HepG2 (cell line): ENCODE data around the gene PTCH1. TPM values are rescaled to one million over a fixed set of nuclear protein-coding genes. Genes with fewer than 3 reads are reported as not detected.

Source experiments
- ATAC-seq: fragments of 200-7000 bp; cut with Tn5 transposase; 3 replicates; pipeline ENCODE4 v1.9.1; 2020; ENCODE audit warnings: mild to moderate bottlenecking, moderate library complexity
- BruUV-seq: library from RNA; stranded (reverse); fragments of 400-500 nt; replicated peaks from 2 replicates; lab custom pipeline; 2021; lab: Mats Ljungman, UMichigan
- CTCF ChIA-PET: fragments of 300-600 bp; formaldehyde crosslinking; extraction: SDS; loops from one replicate; lab custom pipeline; 2021; ENCODE audit warnings: low total read pairs, inconsistent platforms, low intra/inter-chr PET ratio; lab: Yijun Ruan, JAX
- POLR2A ChIA-PET: fragments of 350-600 bp; sonication (Branson Sonifier 250); formaldehyde crosslinking; loops from one replicate; lab custom pipeline; 2020; ENCODE audit warnings: antibody characterized with exemption, inconsistent platforms; lab: Yijun Ruan, JAX
- DNase-seq: peaks from one replicate; pipeline ENCODE4 v3.0.0-alpha.2; 2015; ENCODE audit warnings: low spot score
- FAIRE-seq: peaks from 3 replicates; lab custom pipeline; 2011; peaks lifted over from hg19 to GRCh38; lab: Jason Lieb, UNC
- H2AFZ ChIP-seq: one replicate; pipeline ENCODE4 v1.6.1; 2011; ENCODE audit warnings: low read length, inconsistent platforms
- H3K27ac ChIP-seq: fragments of 300-600 bp; 3 replicates; pipeline ENCODE4 v1.8.0; 2011; ENCODE audit warnings: mixed run types, mild to moderate bottlenecking, mixed read lengths, low read length, inconsistent platforms; ENCODE audit not compliant: insufficient read depth; ENCODE audit errors: extremely low read length
- H3K27me3 ChIP-seq, 2 experiments: fragments of 200-600 bp in 1 of 2; 2 replicates in 1 of 2; 3 replicates in 1 of 2; pipeline versions ENCODE4 v1.6.0 to v1.8.0; 2011; ENCODE audit warnings: low read length in 2 of 2, mild to moderate bottlenecking in 2 of 2, moderate library complexity in 2 of 2, inconsistent platforms in 1 of 2; ENCODE audit not compliant: insufficient read depth in 2 of 2, control insufficient read depth in 1 of 2
- H3K36me3 ChIP-seq, 2 experiments: fragments of 200-600 bp in 1 of 2; replicated peaks in 1 of 2; 2 replicates in 1 of 2; 3 replicates in 1 of 2; pipeline versions ENCODE4 v1.5.1 to v1.8.0; 2011; ENCODE audit warnings: low read length in 2 of 2, inconsistent platforms in 1 of 2; ENCODE audit not compliant: insufficient read depth in 2 of 2, control insufficient read depth in 1 of 2
- H3K4me1 ChIP-seq: 2 replicates; pipeline ENCODE4 v1.5.1; 2012; ENCODE audit warnings: low read length, inconsistent platforms; ENCODE audit not compliant: insufficient read depth
- H3K4me2 ChIP-seq: 2 replicates; pipeline ENCODE4 v1.6.0; 2011; ENCODE audit warnings: low read depth, low read length, inconsistent platforms
- H3K4me3 ChIP-seq, 3 experiments: fragments of 200-600 bp in 1 of 3; sonication (generic), shearing (Covaris generic) in 1 of 3; replicated peaks in 1 of 3; 2 replicates each; pipeline ENCODE4 v1.5.1; 2011 to 2016; ENCODE audit warnings: low read length in 3 of 3, inconsistent platforms in 2 of 3, low read depth in 2 of 3, mild to moderate bottlenecking in 2 of 3, control low read depth in 1 of 3, mixed read lengths in 1 of 3; ENCODE audit not compliant: insufficient read depth in 1 of 3
- H3K79me2 ChIP-seq: one replicate; pipeline ENCODE4 v1.6.1; 2011; ENCODE audit warnings: low read length, inconsistent platforms; ENCODE audit not compliant: insufficient read depth
- H3K9ac ChIP-seq: 2 replicates; pipeline ENCODE4 v1.6.0; 2011; ENCODE audit warnings: mild to moderate bottlenecking, low read depth, low read length, inconsistent platforms; ENCODE audit not compliant: insufficient read depth
- H3K9me3 ChIP-seq: 2 replicates; pipeline ENCODE4 v1.5.1; 2012; ENCODE audit warnings: mild to moderate bottlenecking, low read length
- H4K20me1 ChIP-seq: 2 replicates; pipeline ENCODE4 v1.6.0; 2011; ENCODE audit warnings: inconsistent platforms, mild to moderate bottlenecking, low read length, moderate library complexity; ENCODE audit not compliant: insufficient read depth
- BRF2 ChIP-seq: sonication (generic); formaldehyde crosslinking; IDR thresholded peaks from 2 replicates; pipeline ENCODE4 v1.8.1; 2022; ENCODE audit warnings: mild to moderate bottlenecking, missing genetic modification reagents
- HBP1 ChIP-seq: IDR thresholded peaks from 2 replicates; pipeline ENCODE4 v1.6.1; 2016; ENCODE audit warnings: low read depth, control low read depth
- KDM5A ChIP-seq: fragments of 200-600 bp; sonication (generic); IDR thresholded peaks from 2 replicates; pipeline ENCODE4 v1.7.0; 2018; ENCODE audit warnings: antibody characterized with exemption, mild to moderate bottlenecking, low read length, borderline replicate concordance
- KLF11 ChIP-seq: IDR thresholded peaks from 2 replicates; pipeline ENCODE4 v1.6.1; 2016; ENCODE audit warnings: missing compliant biosample characterization
- MEIS2 ChIP-seq: sonication (generic); formaldehyde crosslinking; IDR thresholded peaks from 2 replicates; pipeline ENCODE4 v1.9.0; 2021; ENCODE audit warnings: mild to moderate bottlenecking, missing genetic modification reagents
- NFATC3 ChIP-seq: sonication (generic); formaldehyde crosslinking; IDR thresholded peaks from 2 replicates; pipeline ENCODE4 v1.5.1; 2020; ENCODE audit warnings: mild to moderate bottlenecking, missing genetic modification reagents
- RELA ChIP-seq: sonication (generic); formaldehyde crosslinking; IDR thresholded peaks from 2 replicates; pipeline ENCODE4 v1.4.0; 2020; ENCODE audit warnings: missing genetic modification reagents
- ZNF142 ChIP-seq: sonication (generic); formaldehyde crosslinking; IDR thresholded peaks from 2 replicates; pipeline ENCODE4 v1.4.0; 2020; ENCODE audit warnings: missing genetic modification reagents
- ZNF367 ChIP-seq: sonication (generic); formaldehyde crosslinking; IDR thresholded peaks from 2 replicates; pipeline ENCODE4 v1.4.0; 2020; ENCODE audit warnings: missing genetic modification reagents, borderline replicate concordance
- ZNF616 ChIP-seq: sonication (generic); formaldehyde crosslinking; IDR thresholded peaks from 2 replicates; pipeline ENCODE4 v1.5.0; 2020; ENCODE audit warnings: low read depth, mild to moderate bottlenecking, missing genetic modification reagents
- ZNF746 ChIP-seq: sonication (generic); formaldehyde crosslinking; IDR thresholded peaks from 2 replicates; pipeline ENCODE4 v1.8.0; 2022; ENCODE audit warnings: mild to moderate bottlenecking, missing genetic modification reagents
- ZSCAN12 ChIP-seq: sonication (generic); formaldehyde crosslinking; IDR thresholded peaks from 2 replicates; pipeline ENCODE4 v1.9.0; 2021; ENCODE audit warnings: mild to moderate bottlenecking, missing genetic modification reagents
- WGBS: methylation state at CpG from one replicate; pipeline ENCODE4 v1.1.6; 2017; ENCODE audit warnings: low lambda C conversion rate; 5-methylcytosine and 5-hydroxymethylcytosine counted together
- in situ Hi-C: cut with HindIII; loops from 2 replicates; pipeline ENCODE4 v1.10.0; 2017; ENCODE audit warnings: low pct_unique_long_range_greater_than_20kb; ENCODE audit not compliant: extremely low pct_ligation_motif_present
- intact Hi-C: fragments of 100-400 bp; cut with micrococcal nuclease; formaldehyde crosslinking; loops from one replicate; pipeline ENCODE4 v1.10.0; 2022; ENCODE audit not compliant: unreplicated experiment
- polyA plus RNA-seq, 8 experiments: library from polyadenylated mRNA; depleted of rRNA in 3 of 8; stranded (reverse) in 7 of 8; unstranded in 1 of 8; fragments of >200 nt; fragmentation: Illumina TruSeq in 4 of 8; extraction: Trizol in 4 of 8; gene quantifications; 2 replicates each; pipeline versions ENCODE4 v1.2.1 to v1.2.3, GENCODE V29; 2011 to 2016; ENCODE audit warnings: low read depth in 4 of 8, missing spikeins in 1 of 8, mixed read lengths in 1 of 8; ENCODE audit not compliant: insufficient read depth in 1 of 8
- total RNA-seq, 5 experiments: library from RNA; depleted of rRNA; stranded (reverse); fragments of >200 nt; fragmentation: Illumina TruSeq; extraction: Trizol; gene quantifications; 2 replicates each; pipeline ENCODE4 v1.2.3, GENCODE V29; 2016; ENCODE audit warnings: low read depth in 1 of 5

Gene PTCH1
- total and polyA plus RNA-seq, 2 of the 13 experiments (the other 11 are each of a cell fraction or from before 2014, with no cell fraction given): 2.8 to 3.9 TPM

GRCh38 chr9:95497772-95498171, 19.0 kb downstream of the PTCH1 start:
- H3K79me2 ChIP-seq: peaks cover 16% of the 10 kb centered on the region
- no peak for ATAC-seq
- no peak overlapping the region for H3K9ac ChIP-seq
- no peaks in the 10 kb centered on the region for H3K9me3 ChIP-seq
- peaks cover 1 to 17% of the 10 kb centered on the region in 2 experiments; a peak in 4 of 5 replicates for H3K36me3 ChIP-seq
- no peak for FAIRE-seq
- CTCF ChIA-PET: no interaction called here
- POLR2A ChIA-PET: no interaction called here
- 87% methylated on average over 3 of the region's 3 CpGs for WGBS
- H3K27me3 ChIP-seq: no peaks in the 10 kb centered on the region
- H3K4me2 ChIP-seq: no peak overlapping the region
- intact Hi-C loops: no loop called here
- in situ Hi-C loops: no loop called here
- BruUV-seq: no TSS peak
- peaks cover 14% of the 10 kb centered on the region for H3K4me1 ChIP-seq
- H2AFZ ChIP-seq: no peak overlapping the region
- no peak overlapping the region for H3K27ac ChIP-seq
- H4K20me1 ChIP-seq: 0 out of 2 replicates have a peak, but pooled peaks cover 6% of the 10 kb centered on the region
- TF ChIP-seq ZNF142: no peak
- TF ChIP-seq ZSCAN12: no peak
- TF ChIP-seq KDM5A: no peak
- no peak for TF ChIP-seq ZNF746 (CRISPR knock-in tag)
- no peak for TF ChIP-seq ZNF367 (CRISPR knock-in tag)
- no peak for TF ChIP-seq NFATC3 (CRISPR knock-in tag)
- TF ChIP-seq KLF11: no peak
- TF ChIP-seq ZNF616: no peak
- TF ChIP-seq BRF2 (CRISPR knock-in tag): no peak
- no peak for TF ChIP-seq RELA (CRISPR knock-in tag)
- no peak for TF ChIP-seq HBP1 (CRISPR knock-in tag)
- TF ChIP-seq MEIS2: no peak
- H3K4me3 ChIP-seq: no peak overlapping the region
- no peak for DNase-seq
